Measurements from ENCODE around the gene CEP20.

- TF ChIP-seq POLR2A (IDR thresholded peaks at IDR 0.05): no peak
- TF ChIP-seq, protein P1, sequence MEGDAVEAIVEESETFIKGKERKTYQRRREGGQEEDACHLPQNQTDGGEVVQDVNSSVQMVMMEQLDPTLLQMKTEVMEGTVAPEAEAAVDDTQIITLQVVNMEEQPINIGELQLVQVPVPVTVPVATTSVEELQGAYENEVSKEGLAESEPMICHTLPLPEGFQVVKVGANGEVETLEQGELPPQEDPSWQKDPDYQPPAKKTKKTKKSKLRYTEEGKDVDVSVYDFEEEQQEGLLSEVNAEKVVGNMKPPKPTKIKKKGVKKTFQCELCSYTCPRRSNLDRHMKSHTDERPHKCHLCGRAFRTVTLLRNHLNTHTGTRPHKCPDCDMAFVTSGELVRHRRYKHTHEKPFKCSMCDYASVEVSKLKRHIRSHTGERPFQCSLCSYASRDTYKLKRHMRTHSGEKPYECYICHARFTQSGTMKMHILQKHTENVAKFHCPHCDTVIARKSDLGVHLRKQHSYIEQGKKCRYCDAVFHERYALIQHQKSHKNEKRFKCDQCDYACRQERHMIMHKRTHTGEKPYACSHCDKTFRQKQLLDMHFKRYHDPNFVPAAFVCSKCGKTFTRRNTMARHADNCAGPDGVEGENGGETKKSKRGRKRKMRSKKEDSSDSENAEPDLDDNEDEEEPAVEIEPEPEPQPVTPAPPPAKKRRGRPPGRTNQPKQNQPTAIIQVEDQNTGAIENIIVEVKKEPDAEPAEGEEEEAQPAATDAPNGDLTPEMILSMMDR (IDR thresholded peaks at IDR 0.05): no peak
- TF ChIP-seq POLR2AphosphoS5 (IDR thresholded peaks at IDR 0.05): no peak
These were observed 57.5 kb downstream of the CEP20 start for GRCh38 chr16:15830832-15831451.

Data from suprapubic skin (tissue), 4 donors.